GM10266 (cell line): ENCODE measurements around the gene UNC13C.

ENCODE experiments used
- DNase-seq: peaks from one replicate; pipeline ENCODE4 v3.0.0; 2012; ENCODE audit errors: extremely low spot score
- TF ChIP-seq, protein P1 (sequence below): IDR thresholded peaks from 2 replicates; pipeline ENCODE4 v1.5.1; 2012; ENCODE audit warnings: mild to moderate bottlenecking, low read depth; ENCODE audit not compliant: control insufficient read depth, insufficient read depth; ENCODE audit errors: missing control alignments

The UNC13C gene

DNA sequence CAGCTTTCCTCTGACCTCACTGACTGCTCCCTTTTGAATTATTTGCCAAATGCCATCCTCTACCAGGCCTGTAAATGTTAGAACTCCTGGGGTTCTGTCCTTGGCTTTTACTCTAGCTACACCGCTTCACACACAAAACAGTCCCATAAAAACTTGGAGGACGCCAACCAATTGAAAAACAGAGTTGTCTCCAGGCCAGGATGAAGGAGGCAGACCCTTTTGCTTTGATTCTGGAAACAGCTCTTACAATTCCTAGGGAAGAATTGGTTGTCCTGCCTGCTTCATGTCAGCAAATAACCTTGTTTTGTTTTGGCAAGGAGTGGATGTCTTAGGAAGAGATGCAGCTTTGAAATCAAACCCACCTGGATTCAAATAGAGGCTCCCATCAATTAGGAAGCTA is 375.5 kb downstream of the UNC13C start:
- no peak for DNase-seq
- TF ChIP-seq, protein P1, sequence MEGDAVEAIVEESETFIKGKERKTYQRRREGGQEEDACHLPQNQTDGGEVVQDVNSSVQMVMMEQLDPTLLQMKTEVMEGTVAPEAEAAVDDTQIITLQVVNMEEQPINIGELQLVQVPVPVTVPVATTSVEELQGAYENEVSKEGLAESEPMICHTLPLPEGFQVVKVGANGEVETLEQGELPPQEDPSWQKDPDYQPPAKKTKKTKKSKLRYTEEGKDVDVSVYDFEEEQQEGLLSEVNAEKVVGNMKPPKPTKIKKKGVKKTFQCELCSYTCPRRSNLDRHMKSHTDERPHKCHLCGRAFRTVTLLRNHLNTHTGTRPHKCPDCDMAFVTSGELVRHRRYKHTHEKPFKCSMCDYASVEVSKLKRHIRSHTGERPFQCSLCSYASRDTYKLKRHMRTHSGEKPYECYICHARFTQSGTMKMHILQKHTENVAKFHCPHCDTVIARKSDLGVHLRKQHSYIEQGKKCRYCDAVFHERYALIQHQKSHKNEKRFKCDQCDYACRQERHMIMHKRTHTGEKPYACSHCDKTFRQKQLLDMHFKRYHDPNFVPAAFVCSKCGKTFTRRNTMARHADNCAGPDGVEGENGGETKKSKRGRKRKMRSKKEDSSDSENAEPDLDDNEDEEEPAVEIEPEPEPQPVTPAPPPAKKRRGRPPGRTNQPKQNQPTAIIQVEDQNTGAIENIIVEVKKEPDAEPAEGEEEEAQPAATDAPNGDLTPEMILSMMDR, result no peak

DNA sequence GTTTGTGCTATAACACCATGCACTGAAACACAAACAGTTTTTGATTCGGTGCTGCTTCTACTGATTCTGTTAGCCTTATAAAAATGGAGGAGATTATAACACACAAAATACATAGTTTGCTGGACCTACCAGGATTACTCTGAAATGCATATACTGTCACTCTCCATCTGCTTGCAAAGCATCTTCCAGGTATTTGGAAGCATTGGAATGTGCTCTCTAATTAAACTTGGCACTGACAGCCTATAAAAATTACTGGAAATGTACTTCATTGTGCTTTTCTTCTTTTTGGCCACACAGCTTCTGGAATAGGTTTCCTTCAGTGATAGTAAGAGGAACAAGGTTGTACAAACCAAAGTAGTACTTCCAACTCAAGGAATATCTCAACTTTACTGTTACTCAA is 376.1 kb downstream of the UNC13C start:
- no peak for DNase-seq
- TF ChIP-seq, protein P1, result no peak

DNA sequence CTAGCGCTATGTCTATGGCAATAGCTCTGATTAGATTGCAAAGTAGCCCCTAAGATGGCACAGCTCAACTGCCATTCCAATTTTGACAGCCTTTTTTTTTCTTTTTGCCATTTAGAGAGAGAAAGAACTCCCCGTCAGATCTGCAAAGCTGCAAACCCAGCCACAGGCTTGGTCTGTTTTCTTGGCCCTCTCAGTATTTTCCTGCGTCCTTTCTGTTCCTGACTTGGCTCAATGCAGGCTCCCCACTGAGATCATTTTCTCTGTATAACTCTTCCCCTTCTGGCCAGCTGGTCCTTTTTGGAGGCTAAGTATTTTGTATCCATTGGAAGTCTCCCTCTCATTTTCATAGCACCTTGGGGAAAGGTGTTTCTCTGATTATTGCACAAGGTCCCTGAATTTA is 386.7 kb downstream of the UNC13C start:
- TF ChIP-seq, protein P1, result no peak
- no peak for DNase-seq

DNA sequence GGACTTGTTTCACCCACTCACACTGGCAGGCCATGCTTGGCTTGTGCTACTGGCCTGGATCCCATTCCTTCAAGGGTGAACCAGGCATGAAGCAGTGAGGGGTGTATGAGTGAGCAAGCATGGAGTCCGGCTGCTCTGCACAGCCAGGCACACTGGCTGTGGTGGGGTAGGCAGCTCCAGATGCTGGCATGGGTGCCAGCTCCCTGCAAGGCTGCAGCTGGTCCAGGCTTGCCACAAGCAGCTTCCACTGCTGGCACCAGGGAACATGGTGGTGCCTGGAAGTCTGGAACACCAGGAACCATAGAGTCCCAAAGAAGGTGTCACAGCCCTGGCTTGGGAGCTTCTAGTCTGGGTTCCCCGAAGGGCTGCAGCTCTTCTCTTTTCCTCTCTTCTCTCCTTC is 395.1 kb downstream of the UNC13C start:
- no peak for DNase-seq
- TF ChIP-seq, protein P1, result no peak

DNA sequence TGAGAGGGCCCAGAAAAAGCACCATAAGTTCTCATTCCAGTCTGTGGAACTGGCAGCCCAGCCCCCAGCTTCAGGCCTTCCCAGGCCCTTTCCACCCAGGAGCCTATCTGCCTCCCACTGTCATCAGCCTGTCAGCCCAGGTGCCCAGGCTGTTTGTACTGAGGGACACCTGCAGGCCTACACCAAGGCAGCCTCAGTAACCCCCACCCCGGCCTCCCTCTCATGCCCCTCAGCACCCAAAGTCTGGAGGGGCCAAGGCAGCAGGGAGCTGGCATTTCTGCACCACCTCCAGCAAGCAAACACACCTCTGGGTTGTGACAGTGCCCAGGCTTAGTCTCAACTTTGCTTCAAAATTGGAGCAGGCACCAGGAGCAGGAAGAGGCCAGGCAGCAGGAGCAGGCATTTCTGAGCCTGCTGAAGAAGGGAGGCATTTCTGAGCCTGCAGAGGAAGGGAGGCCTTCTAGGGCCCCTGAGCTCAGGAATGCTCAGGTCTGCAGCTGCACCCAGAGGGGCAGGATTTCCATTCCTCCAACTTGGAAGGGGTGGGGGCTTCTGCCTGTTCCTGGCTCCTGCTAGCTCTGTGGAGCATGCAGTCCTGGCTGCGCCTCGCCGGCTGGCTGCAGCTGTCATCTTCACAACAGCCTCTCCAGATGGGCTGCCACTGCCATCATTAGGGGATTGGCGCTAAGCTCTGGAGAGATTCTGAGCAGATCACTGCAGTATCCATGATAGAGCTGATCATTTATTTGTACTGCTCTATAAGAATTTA is 396.1 kb downstream of the UNC13C start:
- no peak for DNase-seq
- TF ChIP-seq, protein P1, result no peak

DNA sequence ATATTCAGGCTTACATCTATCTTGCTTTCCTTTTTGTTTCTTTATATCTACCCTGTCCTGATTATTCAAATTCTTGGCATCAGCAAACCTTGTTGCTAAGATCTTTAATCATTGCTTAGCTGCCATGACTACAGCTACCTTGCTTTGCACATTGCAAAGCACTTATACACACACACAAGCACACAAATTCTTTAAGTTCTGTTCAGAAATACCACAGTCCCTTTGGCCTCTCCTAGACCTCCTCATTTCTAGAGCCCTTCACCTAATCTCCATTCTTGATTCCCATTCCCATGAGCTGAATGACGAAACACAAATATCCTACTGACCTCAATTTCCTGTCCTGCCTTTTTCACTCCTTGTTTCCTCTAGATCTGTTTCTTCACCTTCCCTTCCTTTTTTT is 409.6 kb downstream of the UNC13C start:
- TF ChIP-seq, protein P1, result no peak
- no peak for DNase-seq

DNA sequence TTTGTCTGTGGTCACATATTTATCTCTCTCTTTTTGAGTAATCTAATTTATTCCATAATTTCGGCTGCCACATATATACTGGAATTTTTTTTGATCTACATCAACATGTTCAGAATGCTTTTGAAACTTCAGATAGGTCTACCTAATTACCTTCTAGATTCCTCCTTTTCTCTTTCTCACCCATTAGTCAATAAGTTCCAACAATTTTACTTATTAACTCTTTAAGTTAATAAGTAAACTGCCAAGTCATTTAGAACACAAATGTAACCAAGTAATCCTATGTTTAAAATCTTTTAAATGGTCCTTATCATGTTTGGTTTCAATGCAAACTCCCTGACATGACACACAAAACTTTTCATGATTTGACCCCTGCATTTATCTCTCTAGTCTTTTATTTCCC is 410.5 kb downstream of the UNC13C start:
- TF ChIP-seq, protein P1, result no peak
- no peak for DNase-seq
